ENCODE results near the gene BCAR3. TPM values are rescaled to one million over a fixed set of nuclear protein-coding genes. Genes with fewer than 3 reads are reported as not detected.

Gene BCAR3
- total and polyA plus RNA-seq, 2 of the 4 experiments (the other 2 are of a cell fraction) = 41.4 to 46.4 TPM

DNA sequence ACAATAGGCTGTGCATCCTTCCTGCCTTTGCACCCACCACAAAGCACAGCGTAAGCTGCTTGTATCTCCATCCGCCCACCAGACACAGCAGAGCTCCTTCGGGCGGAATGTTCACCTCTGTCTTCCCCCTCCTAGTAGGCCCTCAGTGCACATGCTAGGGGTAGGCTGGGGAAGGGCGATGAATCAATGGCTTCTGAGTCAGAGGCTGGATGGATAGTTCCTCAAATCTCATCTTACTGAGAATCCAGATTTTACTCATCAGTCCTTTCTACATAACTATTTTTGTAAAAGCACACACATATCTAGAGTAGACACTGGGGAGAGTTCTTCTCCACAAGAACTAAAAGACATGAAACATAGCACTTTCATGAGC is 73.8 kb downstream of the BCAR3 start:
- no peak overlapping the region for H4K91ac ChIP-seq (ENCODE audit: insufficient read depth, low read depth, low read length)
- no peak overlapping the region for H3K56ac ChIP-seq (ENCODE audit: extremely low read depth, insufficient read depth, low read length)
- H2AFZ ChIP-seq (replicated peaks; ENCODE audit: low read length, poor library complexity) = no peak overlapping the region
- H4K8ac ChIP-seq (ENCODE audit: low read depth in 2 of 2, low read length in 2 of 2) = no peak overlapping the region
- no peak overlapping the region for H2BK15ac ChIP-seq (ENCODE audit: low read depth, low read length)
- no peak overlapping the region for H3K18ac ChIP-seq (ENCODE audit: low read depth, low read length)
- DNase-seq (peak; percentile 73), ATAC-seq (ENCODE audit: low read depth) (peak; percentile 40)
- peaks cover 39 to 97% of the 10 kb centered on the region in 2 experiments for H3K79me1 ChIP-seq (ENCODE audit: low read depth in 1 of 2, low read length in 2 of 2)
- peak overlapping the region; percentile 10; the same call in 1 of the 2 replicates for H3K23ac ChIP-seq (ENCODE audit: low read depth, low read length)
- ChIA-PET CTCF (interaction anchor here (0.6 kb wide), 1 partner anchor 862 kb away, joined by 4 read pairs; no protein-coding TSS in a partner anchor), POLR2A (ENCODE audit: unreplicated experiment) (interaction anchor here (0.6 kb wide), 1 partner anchor 489 kb away, joined by 4 read pairs; no protein-coding TSS in a partner anchor)
- dilution Hi-C loops (cut with HindIII; ENCODE audit: low sequenced_read_pairs, unreplicated experiment) = no loop called here
- H3K9me1 ChIP-seq (ENCODE audit: insufficient read depth, low read length) = peaks cover 54% of the 10 kb centered on the region
- no peak overlapping the region for H2BK20ac ChIP-seq (ENCODE audit: low read depth, low read length)
- H3K4me1 ChIP-seq (ENCODE audit: control insufficient read depth, insufficient read depth, low read length) = peaks cover 28% of the 10 kb centered on the region
- H3K4me3 ChIP-seq (ENCODE audit: insufficient read depth, low read depth, low read length) = no peak overlapping the region
- TF ChIP-seq FOS (IDR thresholded peaks at IDR 0.05; ENCODE audit: low read depth, low read length) (peak; percentile 36; the same call in 1 of the 2 replicates), RAD21 (IDR thresholded peaks at IDR 0.05; ENCODE audit: low read length) (no peak)
- 0 out of 2 replicates have a peak overlapping the region, but pooled peaks have one; percentile 21 for H4K5ac ChIP-seq (ENCODE audit: low read depth, low read length)
- H2AK5ac ChIP-seq (ENCODE audit: low read depth, low read length) = peak overlapping the region; percentile 47; the same call in 1 of the 2 replicates
- peak overlapping the region; percentile 46; the same call in 1 of the 2 replicates for H3K4ac ChIP-seq (ENCODE audit: low read depth, low read length)
- H3K36me3 ChIP-seq (ENCODE audit: control insufficient read depth, insufficient read depth, low read length) = no peaks in the 10 kb centered on the region
- no peak overlapping the region for H2AK9ac ChIP-seq (replicated peaks; ENCODE audit: low read depth, low read length, poor library complexity)
- no peak overlapping the region for H2BK120ac ChIP-seq (ENCODE audit: low read depth, low read length)
- H3K9ac ChIP-seq (ENCODE audit: low read depth, low read length) = no peak overlapping the region
- H4K20me1 ChIP-seq (ENCODE audit: insufficient read depth, low read length) = peaks cover 94% of the 10 kb centered on the region
- H2BK5ac ChIP-seq (ENCODE audit: low read depth, low read length, poor library complexity, severe bottlenecking) = no peak overlapping the region
- in situ Hi-C loops (cut with MboI; ENCODE audit: low sequenced_read_pairs) = no loop called here
- intact Hi-C loops (cut with micrococcal nuclease) = no loop called here
- no CpG with 5 or more reads among the region's 5 CpGs for WGBS, 2 experiments (ENCODE audit: extremely low coverage in 2 of 2, insufficient read length in 1 of 2)
- no peak overlapping the region for H3K14ac ChIP-seq (replicated peaks; ENCODE audit: low read depth, low read length)
- H3K27me3 ChIP-seq (ENCODE audit: control insufficient read depth, insufficient read depth, low read length) = no peaks in the 10 kb centered on the region
- no TSS peak for BruUV-seq (replicated peaks)
- H3K9me3 ChIP-seq (ENCODE audit: control insufficient read depth, insufficient read depth, low read length) = no peaks in the 10 kb centered on the region
- H3K27ac ChIP-seq (ENCODE audit: insufficient read depth, low read length) = 0 out of 2 replicates have a peak overlapping the region, but pooled peaks have one; percentile 5
- H3K4me2 ChIP-seq (ENCODE audit: low read depth, low read length) = peak overlapping the region; percentile 44; the same call in 1 of the 2 replicates

Measured in IMR-90 (cell line).